CD4-positive, alpha-beta T cell (primary cell): ENCODE data around the gene IRX4. TPM values are rescaled to one million over a fixed set of nuclear protein-coding genes. Genes with fewer than 3 reads are reported as not detected.

ENCODE experiments used
- ATAC-seq: fragments of 200-7000 bp; cut with Tn5 transposase; one replicate; pipeline ENCODE4 v1.10.0; 2022; ENCODE audit warnings: mild to moderate bottlenecking; ENCODE audit not compliant: poor library complexity
- CTCF ChIA-PET: fragments of 350-600 bp; sonication (Branson Sonifier 250); formaldehyde crosslinking; loops from one replicate; lab custom pipeline; 2021; ENCODE audit warnings: antibody characterized with exemption, inconsistent platforms; lab: Charles Lee
- POLR2A ChIA-PET: fragments of 350-600 bp; sonication (Branson Sonifier 250); formaldehyde crosslinking; loops from one replicate; lab custom pipeline; 2021; ENCODE audit warnings: antibody characterized with exemption, inconsistent platforms; lab: Charles Lee
- DNase-seq, 14 experiments: peaks; one replicate each; pipeline ENCODE4 v3.0.0-alpha.2; 2013 to 2020; ENCODE audit warnings: mixed read lengths in 2 of 14
- H3K27ac ChIP-seq, 2 donors: one replicate each; pipeline versions ENCODE4 v1.5.1 to v1.7.0; 2013; ENCODE audit warnings: low read length in 2 of 2, low read depth in 1 of 2, mild to moderate bottlenecking in 1 of 2
- H3K27me3 ChIP-seq, 2 experiments: 1 replicate in 1 of 2; 2 replicates in 1 of 2; pipeline versions ENCODE4 v1.6.1 to v1.7.0; 2013; ENCODE audit warnings: low read length in 2 of 2, control low read depth in 1 of 2, mild to moderate bottlenecking in 1 of 2, moderate library complexity in 1 of 2; ENCODE audit not compliant: insufficient read depth in 2 of 2, control insufficient read depth in 1 of 2
- H3K36me3 ChIP-seq: one replicate; pipeline ENCODE4 v1.6.1; 2013; ENCODE audit warnings: low read length, control low read depth; ENCODE audit not compliant: insufficient read depth
- H3K4me1 ChIP-seq: one replicate; pipeline ENCODE4 v1.6.1; 2013; ENCODE audit warnings: low read length, control low read depth; ENCODE audit not compliant: insufficient read depth
- H3K4me3 ChIP-seq: one replicate; pipeline ENCODE4 v1.5.1; 2013; ENCODE audit warnings: mild to moderate bottlenecking, low read length, moderate library complexity
- H3K9me3 ChIP-seq, 2 experiments: 1 replicate in 1 of 2; 2 replicates in 1 of 2; pipeline versions ENCODE4 v1.6.1 to v1.7.0; 2013; ENCODE audit warnings: low read length in 2 of 2, mild to moderate bottlenecking in 2 of 2, control low read depth in 1 of 2, moderate library complexity in 1 of 2; ENCODE audit not compliant: control insufficient read depth in 1 of 2, insufficient read depth in 1 of 2
- H3K27ac Mint-ChIP-seq: one replicate; pipeline ENCODE4 v1.8.0; 2020; ENCODE audit warnings: mixed read lengths
- H3K27me3 Mint-ChIP-seq: one replicate; pipeline ENCODE4 v1.8.0; 2021; ENCODE audit warnings: mixed read lengths
- H3K36me3 Mint-ChIP-seq: one replicate; pipeline ENCODE4 v1.8.0; 2021; ENCODE audit warnings: low read depth, mixed read lengths
- H3K4me1 Mint-ChIP-seq: one replicate; pipeline ENCODE4 v1.8.0; 2021; ENCODE audit warnings: low read depth, mixed read lengths
- H3K4me3 Mint-ChIP-seq: one replicate; pipeline ENCODE4 v1.8.0; 2020; ENCODE audit warnings: mild to moderate bottlenecking, mixed read lengths
- H3K9me3 Mint-ChIP-seq: one replicate; pipeline ENCODE4 v1.8.0; 2020; ENCODE audit warnings: mixed read lengths
- CTCF ChIP-seq: fragments of 200-600 bp; IDR thresholded peaks from one replicate; pipeline ENCODE4 v1.8.0; 2022; ENCODE audit warnings: antibody characterized with exemption, mild to moderate bottlenecking
- intact Hi-C, 2 experiments: fragments of 100-400 bp; cut with DNase I in 1 of 2; cut with micrococcal nuclease in 1 of 2; formaldehyde crosslinking; loops; one replicate each; pipeline versions ENCODE4 v1.15.1 to v1.9.0; 2023 to 2025; cut with DNase I, micrococcal nuclease
- total RNA-seq, 174 experiments: library from RNA in 2 of 174; stranded (reverse) in 2 of 174; gene quantifications; one replicate each; pipeline ENCODE4 v1.2.3 and lab custom pipeline; 2021 to 2026

Gene IRX4
- total RNA-seq, 2 experiments from 2014 or later, result not detected

DNA sequence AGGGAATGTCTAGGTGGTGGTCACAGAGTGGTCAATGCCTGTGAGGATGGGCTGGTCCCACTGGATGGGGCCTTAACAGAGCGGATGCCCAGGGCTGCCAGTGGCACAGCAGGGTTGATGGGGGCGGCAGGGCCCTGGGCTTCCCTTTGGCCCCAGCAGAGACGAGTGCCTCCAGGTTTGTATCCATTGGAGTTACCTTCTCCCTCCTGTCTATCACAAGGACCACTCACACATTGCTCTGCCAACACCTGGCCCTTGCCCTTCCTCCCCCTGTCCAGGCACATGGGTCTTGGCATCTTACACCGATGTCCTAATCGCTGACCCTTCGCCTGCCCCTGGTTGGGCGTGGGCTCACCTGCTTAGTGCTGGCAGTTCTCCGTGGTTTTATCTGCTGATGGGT, 26.2 kb upstream of the IRX4 start:
- Histone ChIP-seq H3K27me3 (peaks cover 5% of the 10 kb centered on the region in 2 experiments), H3K9me3 (peaks cover 10 to 24% of the 10 kb centered on the region in 2 experiments), H3K36me3 (no peaks in the 10 kb centered on the region), H3K27ac (no peak overlapping the region), H3K4me3 (no peak overlapping the region), H3K4me1 (no peaks in the 10 kb centered on the region)
- no peak for TF ChIP-seq CTCF
- ATAC-seq (no peak), DNase-seq (no peak)
- ChIA-PET CTCF (no interaction called here), POLR2A (no interaction called here)
- H3K9me3 Mint-ChIP-seq, result no peaks in the 10 kb centered on the region
- H3K36me3 Mint-ChIP-seq, result no peaks in the 10 kb centered on the region
- H3K27me3 Mint-ChIP-seq, result peaks cover 18% of the 10 kb centered on the region
- H3K27ac Mint-ChIP-seq, result no peak overlapping the region
- no peaks in the 10 kb centered on the region for H3K4me1 Mint-ChIP-seq
- no peak overlapping the region for H3K4me3 Mint-ChIP-seq
- intact Hi-C loops, result no loop called here

GRCh38 chr5:1907616-1908015, 24.9 kb upstream of the IRX4 start:
- DNase-seq (no peak), ATAC-seq (no peak)
- Histone ChIP-seq H3K27ac (no peak overlapping the region), H3K27me3 (peaks cover 5 to 8% of the 10 kb centered on the region in 2 experiments), H3K4me1 (no peaks in the 10 kb centered on the region), H3K36me3 (no peaks in the 10 kb centered on the region), H3K4me3 (no peak overlapping the region), H3K9me3 (peaks cover 10 to 17% of the 10 kb centered on the region in 2 experiments)
- peaks cover 26% of the 10 kb centered on the region for H3K27me3 Mint-ChIP-seq
- intact Hi-C loops, result no loop called here
- TF ChIP-seq CTCF, result no peak
- H3K36me3 Mint-ChIP-seq, result no peaks in the 10 kb centered on the region
- CTCF ChIA-PET, result no interaction called here
- H3K9me3 Mint-ChIP-seq, result no peaks in the 10 kb centered on the region
- no peak overlapping the region for H3K4me3 Mint-ChIP-seq
- POLR2A ChIA-PET, result no interaction called here
- H3K27ac Mint-ChIP-seq, result no peak overlapping the region
- H3K4me1 Mint-ChIP-seq, result no peaks in the 10 kb centered on the region

DNA sequence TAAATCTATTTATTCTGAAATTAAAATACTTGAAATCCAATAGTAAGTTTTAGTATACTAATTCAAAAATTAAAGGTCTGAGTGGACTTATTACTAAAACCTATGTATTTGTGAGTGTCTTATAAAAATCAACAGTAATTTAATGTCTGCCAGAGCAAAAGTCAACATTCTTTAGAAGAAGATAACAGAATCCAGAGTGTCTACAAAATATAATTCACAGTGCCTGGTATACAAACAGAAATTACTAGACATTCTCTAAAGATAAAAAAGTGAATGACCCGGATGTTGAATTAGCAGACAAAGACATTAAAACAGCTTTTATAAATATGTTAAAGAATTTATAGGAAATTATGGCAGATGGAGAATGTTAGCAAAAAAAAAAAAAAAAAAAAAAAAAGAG, 22.4 kb upstream of the IRX4 start:
- Histone ChIP-seq H3K27ac (no peak overlapping the region), H3K9me3 (peaks cover 5 to 10% of the 10 kb centered on the region in 2 experiments), H3K27me3 (peaks cover 5 to 13% of the 10 kb centered on the region in 2 experiments), H3K4me1 (no peaks in the 10 kb centered on the region), H3K4me3 (no peak overlapping the region), H3K36me3 (no peaks in the 10 kb centered on the region)
- ChIA-PET CTCF (interaction anchor here (0.6 kb wide), 1 partner anchor 958 kb away, joined by 4 read pairs; no protein-coding TSS in a partner anchor), POLR2A (no interaction called here)
- H3K9me3 Mint-ChIP-seq, result no peaks in the 10 kb centered on the region
- no peaks in the 10 kb centered on the region for H3K4me1 Mint-ChIP-seq
- no peak for TF ChIP-seq CTCF
- no peak overlapping the region for H3K27ac Mint-ChIP-seq
- DNase-seq (no peak), ATAC-seq (no peak)
- H3K4me3 Mint-ChIP-seq, result no peak overlapping the region
- intact Hi-C loops, result no loop called here
- no peaks in the 10 kb centered on the region for H3K36me3 Mint-ChIP-seq
- H3K27me3 Mint-ChIP-seq, result peaks cover 36% of the 10 kb centered on the region
